GM12878 (cell line): Measurements from ENCODE around the gene VTCN1. TPM values are rescaled to one million over a fixed set of nuclear protein-coding genes. Genes with fewer than 3 reads are reported as not detected.

ENCODE experiments used
- ATAC-seq: fragments of 200-7000 bp; cut with Tn5 transposase; 3 replicates; pipeline ENCODE4 v1.9.1; 2020; ENCODE audit warnings: mild to moderate bottlenecking, moderate library complexity
- BruUV-seq: library from RNA; stranded (reverse); fragments of 400-500 nt; replicated peaks from 2 replicates; lab custom pipeline; 2021; lab: Mats Ljungman, UMichigan
- CTCF ChIA-PET: fragments of 300-600 bp; sonication (Branson Sonifier 250); formaldehyde crosslinking; extraction: SDS; loops from one replicate; lab custom pipeline; 2021; ENCODE audit warnings: inconsistent platforms; lab: Yijun Ruan, JAX
- POLR2A ChIA-PET: fragments of 350-600 bp; formaldehyde crosslinking; extraction: SDS; loops from one replicate; lab custom pipeline; 2021; ENCODE audit warnings: inconsistent platforms; lab: Charles Lee
- RAD21 ChIA-PET: fragments of 300-600 bp; sonication (Branson Sonifier 250); formaldehyde crosslinking; loops from one replicate; lab custom pipeline; 2023; ENCODE audit warnings: antibody characterized with exemption; ENCODE audit not compliant: unreplicated experiment; lab: Charles Lee
- SMC1A ChIA-PET: fragments of 300-600 bp; sonication (Branson Sonifier 250); formaldehyde crosslinking; loops from one replicate; lab custom pipeline; 2023; ENCODE audit not compliant: unreplicated experiment, uncharacterized antibody; lab: Charles Lee
- DNase-seq: peaks from one replicate; pipeline ENCODE4 v3.0.0-alpha.2; 2011; ENCODE audit warnings: low read depth, low spot score
- FAIRE-seq: peaks from 3 replicates; lab custom pipeline; 2011; peaks lifted over from hg19 to GRCh38; lab: Jason Lieb, UNC
- H2AFZ ChIP-seq: 2 replicates; pipeline ENCODE4 v1.6.0; 2011; ENCODE audit warnings: low read depth, low read length, control low read depth; ENCODE audit not compliant: control insufficient read depth
- H3K27ac ChIP-seq: 2 replicates; pipeline ENCODE4 v1.5.1; 2011; ENCODE audit warnings: control low read depth; ENCODE audit not compliant: control insufficient read depth, insufficient read depth
- H3K27me3 ChIP-seq, 2 experiments: replicated peaks in 1 of 2; 2 replicates each; pipeline versions ENCODE4 v1.6.0 to v1.6.1; 2011; ENCODE audit warnings: low read length in 1 of 2; ENCODE audit not compliant: control insufficient read depth in 2 of 2, insufficient read depth in 2 of 2
- H3K36me3 ChIP-seq, 2 experiments: 2 replicates each; pipeline ENCODE4 v1.5.1; 2011; ENCODE audit warnings: low read length in 1 of 2; ENCODE audit not compliant: control insufficient read depth in 2 of 2, insufficient read depth in 2 of 2
- H3K4me1 ChIP-seq: 2 replicates; pipeline ENCODE4 v1.6.1; 2011; ENCODE audit warnings: mild to moderate bottlenecking, low read length, moderate library complexity, mixed read lengths; ENCODE audit not compliant: control insufficient read depth, insufficient read depth
- H3K4me2 ChIP-seq: 2 replicates; pipeline ENCODE4 v1.6.0; 2011; ENCODE audit warnings: control low read depth; ENCODE audit not compliant: control insufficient read depth, insufficient read depth
- H3K4me3 ChIP-seq: fragments of 200-600 bp; sonication (generic); 2 replicates; pipeline ENCODE4 v1.5.1; 2016
- H3K79me2 ChIP-seq: 2 replicates; pipeline ENCODE4 v1.6.0; 2011; ENCODE audit warnings: low read length; ENCODE audit not compliant: control insufficient read depth, insufficient read depth
- H3K9ac ChIP-seq: 2 replicates; pipeline ENCODE4 v1.8.0; 2011; ENCODE audit warnings: low read length, control low read depth, mixed read lengths; ENCODE audit not compliant: control insufficient read depth, insufficient read depth
- H3K9me3 ChIP-seq: replicated peaks from 3 replicates; pipeline ENCODE4 v1.5.1; 2011; ENCODE audit warnings: mild to moderate bottlenecking, low read length; ENCODE audit not compliant: control insufficient read depth, insufficient read depth
- H4K20me1 ChIP-seq: 2 replicates; pipeline ENCODE4 v1.6.0; 2011; ENCODE audit not compliant: control insufficient read depth, insufficient read depth
- DPF2 ChIP-seq: fragments of 450-650 bp; IDR thresholded peaks from 2 replicates; pipeline ENCODE4 v1.6.1; 2017; ENCODE audit warnings: mild to moderate bottlenecking
- HCFC1 ChIP-seq: fragments of 150-350 bp; IDR thresholded peaks from 2 replicates; pipeline ENCODE4 v1.6.1; 2014; ENCODE audit warnings: low read length
- HDGF ChIP-seq: fragments of 450-650 bp; IDR thresholded peaks from 2 replicates; pipeline ENCODE4 v1.6.1; 2016; ENCODE audit warnings: antibody characterized with exemption
- JUND ChIP-seq: IDR thresholded peaks from 2 replicates; pipeline ENCODE4 v1.6.1; 2012; ENCODE audit warnings: low read depth, mild to moderate bottlenecking, low read length, improper control_type of control experiment, moderate library complexity
- KDM1A ChIP-seq: fragments of 200-600 bp; sonication (generic); IDR thresholded peaks from 2 replicates; pipeline ENCODE4 v1.6.1; 2016; ENCODE audit warnings: borderline replicate concordance
- LARP7 ChIP-seq: fragments of 450-650 bp; IDR thresholded peaks from 2 replicates; pipeline ENCODE4 v1.6.1; 2017; ENCODE audit warnings: mild to moderate bottlenecking
- MEF2B ChIP-seq: fragments of 450-650 bp; IDR thresholded peaks from 2 replicates; pipeline ENCODE4 v1.6.1; 2018; ENCODE audit warnings: mild to moderate bottlenecking, moderate library complexity; ENCODE audit not compliant: partially characterized antibody, poor library complexity, severe bottlenecking
- MTA2 ChIP-seq: fragments of 450-650 bp; IDR thresholded peaks from 2 replicates; pipeline ENCODE4 v1.6.1; 2016; ENCODE audit warnings: low read depth, mild to moderate bottlenecking, moderate library complexity
- NBN ChIP-seq: fragments of 450-650 bp; IDR thresholded peaks from 2 replicates; pipeline ENCODE4 v1.6.1; 2016
- NFYA ChIP-seq: IDR thresholded peaks from 2 replicates; pipeline ENCODE4 v1.6.1; 2011; ENCODE audit warnings: low read depth, mild to moderate bottlenecking, low read length, improper control_type of control experiment, borderline replicate concordance
- PAX8 ChIP-seq: fragments of 450-650 bp; IDR thresholded peaks from 2 replicates; pipeline ENCODE4 v1.6.1; 2017; ENCODE audit warnings: mild to moderate bottlenecking, moderate library complexity
- RCOR1 ChIP-seq: conservative IDR thresholded peaks from 2 replicates; pipeline ENCODE4 v1.6.1; 2012; ENCODE audit warnings: low read depth, low read length, improper control_type of control experiment
- SMAD5 ChIP-seq: IDR thresholded peaks from 2 replicates; pipeline ENCODE4 v1.6.1; 2016; ENCODE audit warnings: antibody characterized with exemption, low read depth
- SMARCA5 ChIP-seq: fragments of 450-650 bp; IDR thresholded peaks from 2 replicates; pipeline ENCODE4 v1.6.1; 2017; ENCODE audit warnings: mild to moderate bottlenecking
- YBX1 ChIP-seq: fragments of 450-650 bp; IDR thresholded peaks from 2 replicates; pipeline ENCODE4 v1.6.1; 2016; ENCODE audit warnings: antibody characterized with exemption
- ZNF217 ChIP-seq: fragments of 450-650 bp; IDR thresholded peaks from 2 replicates; pipeline ENCODE4 v1.6.1; 2017; ENCODE audit warnings: antibody characterized with exemption, mild to moderate bottlenecking
- ZZZ3 ChIP-seq: IDR thresholded peaks from 2 replicates; pipeline ENCODE4 v1.6.1; 2011; ENCODE audit warnings: low read depth; ENCODE audit not compliant: control insufficient read depth, insufficient read length
- WGBS: methylation state at CpG from one replicate; pipeline ENCODE4 v1.1.6; 2016; ENCODE audit warnings: low lambda C conversion rate; ENCODE audit not compliant: insufficient replicate concordance, insufficient coverage; ENCODE audit errors: missing lambda C conversion rate; 5-methylcytosine and 5-hydroxymethylcytosine counted together
- in situ Hi-C: fragments of 300-500 bp; cut with MboI; formaldehyde crosslinking; loops from 9 replicates; pipeline ENCODE4 v1.14.3; 2018; ENCODE audit warnings: mixed read lengths
- intact Hi-C: fragments of 100-400 bp; cut with micrococcal nuclease; formaldehyde crosslinking; loops from one replicate; pipeline ENCODE4 v1.14.2; 2022; ENCODE audit not compliant: unreplicated experiment
- polyA plus RNA-seq, 11 experiments: library from polyadenylated mRNA; depleted of rRNA in 4 of 11; unstranded in 6 of 11; stranded (reverse) in 5 of 11; fragments of >200 nt; fragmentation: Nextera tagmentation in 4 of 11; fragmentation: Illumina TruSeq in 1 of 11; extraction: Ambion mirVana in 4 of 11; extraction: Trizol in 1 of 11; gene quantifications; 1 replicate in 1 of 11; 2 replicates in 10 of 11; pipeline versions ENCODE4 v1.2.1 to v1.2.3, GENCODE V29; 2011 to 2016; ENCODE audit warnings: inconsistent platforms in 2 of 11, missing spikeins in 2 of 11, low read depth in 1 of 11
- total RNA-seq, 4 experiments: library from RNA; depleted of rRNA in 3 of 4; stranded (reverse); fragments of >200 nt in 3 of 4; fragmentation: Illumina TruSeq in 1 of 4; extraction: Trizol in 1 of 4; gene quantifications; 2 replicates each; pipeline versions ENCODE4 v1.2.1 to v1.2.3, GENCODE V29; 2013 to 2021
- TF ChIP-seq, protein P1 (sequence below): IDR thresholded peaks from 2 replicates; pipeline ENCODE4 v1.6.1; 2012; ENCODE audit warnings: low read depth, low read length, improper control_type of control experiment
- TF ChIP-seq, protein P2 (sequence below): fragments of 450-650 bp; IDR thresholded peaks from 2 replicates; pipeline ENCODE4 v1.6.1; 2017; ENCODE audit warnings: antibody characterized with exemption, mild to moderate bottlenecking, moderate library complexity

VTCN1 gene
- total and polyA plus RNA-seq, 10 of the 15 experiments (the other 5 are each of a cell fraction or from before 2014, with no cell fraction given), result not detected

DNA sequence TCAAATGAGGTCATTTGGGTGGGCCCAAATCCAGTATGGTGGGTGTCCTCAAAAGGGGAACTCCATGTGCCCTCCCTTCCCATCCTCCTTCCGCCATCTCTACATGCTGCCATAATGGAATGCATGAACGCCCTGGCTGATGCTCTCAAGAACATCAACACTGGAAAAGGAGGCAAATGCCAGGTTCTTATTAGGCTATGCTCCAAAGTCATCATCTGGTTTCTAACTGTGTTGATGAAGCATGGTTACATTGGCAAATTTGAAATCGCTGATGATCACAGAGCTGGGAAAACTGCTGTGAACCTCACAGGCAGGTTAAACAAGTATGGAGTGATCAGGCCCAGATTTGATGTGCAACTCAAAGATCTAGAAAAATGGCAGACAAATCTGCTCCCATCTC is 72.6 kb downstream of the VTCN1 start:
- H2AFZ ChIP-seq, result no peak overlapping the region
- CTCF ChIA-PET, result interaction anchor here (2.2 kb wide), 1 partner anchor 9 kb away, joined by 10 read pairs; no protein-coding TSS in a partner anchor
- RAD21 ChIA-PET, result no interaction called here
- no peak for FAIRE-seq
- ATAC-seq, result no peak
- BruUV-seq, result no TSS peak
- SMC1A ChIA-PET, result interaction anchor here (1.2 kb wide), 1 partner anchor 10 kb away, joined by 3 read pairs; no protein-coding TSS in a partner anchor
- POLR2A ChIA-PET, result no interaction called here
- in situ Hi-C loops, result no loop called here
- DNase-seq, result no peak
- 0 out of 4 replicates have a peak, but pooled peaks cover 0 to 2% of the 10 kb centered on the region in 2 experiments for H3K27me3 ChIP-seq
- no peak overlapping the region for H3K9ac ChIP-seq
- H3K4me2 ChIP-seq, result no peak overlapping the region
- no peak overlapping the region for H3K4me3 ChIP-seq
- H4K20me1 ChIP-seq, result no peaks in the 10 kb centered on the region
- no peak overlapping the region for H3K27ac ChIP-seq
- intact Hi-C loops, result no loop called here
- TF ChIP-seq NFYA (no peak), JUND (no peak), HDGF (no peak), RCOR1 (no peak), MEF2B (no peak), DPF2 (no peak), KDM1A (no peak), YBX1 (no peak), NBN (no peak), HCFC1 (no peak), PAX8 (no peak), SMAD5 (no peak), ZZZ3 (no peak), MTA2 (no peak), ZNF217 (no peak), LARP7 (no peak), SMARCA5 (no peak)
- TF ChIP-seq, protein P1, sequence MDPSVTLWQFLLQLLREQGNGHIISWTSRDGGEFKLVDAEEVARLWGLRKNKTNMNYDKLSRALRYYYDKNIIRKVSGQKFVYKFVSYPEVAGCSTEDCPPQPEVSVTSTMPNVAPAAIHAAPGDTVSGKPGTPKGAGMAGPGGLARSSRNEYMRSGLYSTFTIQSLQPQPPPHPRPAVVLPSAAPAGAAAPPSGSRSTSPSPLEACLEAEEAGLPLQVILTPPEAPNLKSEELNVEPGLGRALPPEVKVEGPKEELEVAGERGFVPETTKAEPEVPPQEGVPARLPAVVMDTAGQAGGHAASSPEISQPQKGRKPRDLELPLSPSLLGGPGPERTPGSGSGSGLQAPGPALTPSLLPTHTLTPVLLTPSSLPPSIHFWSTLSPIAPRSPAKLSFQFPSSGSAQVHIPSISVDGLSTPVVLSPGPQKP, result no peak
- TF ChIP-seq, protein P2, sequence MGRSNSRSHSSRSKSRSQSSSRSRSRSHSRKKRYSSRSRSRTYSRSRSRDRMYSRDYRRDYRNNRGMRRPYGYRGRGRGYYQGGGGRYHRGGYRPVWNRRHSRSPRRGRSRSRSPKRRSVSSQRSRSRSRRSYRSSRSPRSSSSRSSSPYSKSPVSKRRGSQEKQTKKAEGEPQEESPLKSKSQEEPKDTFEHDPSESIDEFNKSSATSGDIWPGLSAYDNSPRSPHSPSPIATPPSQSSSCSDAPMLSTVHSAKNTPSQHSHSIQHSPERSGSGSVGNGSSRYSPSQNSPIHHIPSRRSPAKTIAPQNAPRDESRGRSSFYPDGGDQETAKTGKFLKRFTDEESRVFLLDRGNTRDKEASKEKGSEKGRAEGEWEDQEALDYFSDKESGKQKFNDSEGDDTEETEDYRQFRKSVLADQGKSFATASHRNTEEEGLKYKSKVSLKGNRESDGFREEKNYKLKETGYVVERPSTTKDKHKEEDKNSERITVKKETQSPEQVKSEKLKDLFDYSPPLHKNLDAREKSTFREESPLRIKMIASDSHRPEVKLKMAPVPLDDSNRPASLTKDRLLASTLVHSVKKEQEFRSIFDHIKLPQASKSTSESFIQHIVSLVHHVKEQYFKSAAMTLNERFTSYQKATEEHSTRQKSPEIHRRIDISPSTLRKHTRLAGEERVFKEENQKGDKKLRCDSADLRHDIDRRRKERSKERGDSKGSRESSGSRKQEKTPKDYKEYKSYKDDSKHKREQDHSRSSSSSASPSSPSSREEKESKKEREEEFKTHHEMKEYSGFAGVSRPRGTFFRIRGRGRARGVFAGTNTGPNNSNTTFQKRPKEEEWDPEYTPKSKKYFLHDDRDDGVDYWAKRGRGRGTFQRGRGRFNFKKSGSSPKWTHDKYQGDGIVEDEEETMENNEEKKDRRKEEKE, result no peak
- H3K4me1 ChIP-seq, result no peaks in the 10 kb centered on the region
- H3K36me3 ChIP-seq, result no peaks in the 10 kb centered on the region
- no peaks in the 10 kb centered on the region for H3K9me3 ChIP-seq
- WGBS, result 21% methylated on average over 3 of the region's 3 CpGs
- no peaks in the 10 kb centered on the region for H3K79me2 ChIP-seq
